ENCODE measurements around the gene CDK5RAP3. TPM values are rescaled to one million over a fixed set of nuclear protein-coding genes. Genes with fewer than 3 reads are reported as not detected.
A peak's percentile ranks its signal among the peaks of the same experiment; 100 is the strongest.
"Not testable (repeated sequence)": the region's sequence is repeated elsewhere in the genome, so short reads cannot be mapped to it uniquely, and the experiment has no call there.

Gene CDK5RAP3
- total RNA-seq, 4 donors from 2014 or later = 43.9 to 70.2 (median 58.4) TPM

DNA sequence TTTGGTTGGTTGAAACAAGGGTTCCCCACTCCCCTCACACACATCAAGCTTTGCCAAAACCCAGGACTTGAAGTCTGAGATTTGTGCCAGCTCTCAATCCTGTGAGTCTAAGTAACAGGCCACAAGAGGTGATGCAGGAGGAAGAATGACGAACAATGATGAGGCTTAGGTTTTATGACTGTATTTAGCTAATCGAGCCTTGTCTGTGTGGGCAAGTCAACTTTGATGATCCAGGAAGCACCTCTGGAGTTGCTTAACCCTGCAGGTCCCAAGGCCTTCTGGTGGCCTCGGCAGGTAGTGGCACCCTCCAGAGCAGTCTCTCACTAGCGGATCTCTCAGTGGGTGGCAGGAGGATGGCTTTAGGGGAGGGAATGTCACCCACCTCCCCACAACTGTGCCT, 28.7 kb downstream of the CDK5RAP3 start:
- H3K4me1 ChIP-seq = peaks cover 5 to 22% (median 19%) of the 10 kb centered on the region in 4 donors

DNA sequence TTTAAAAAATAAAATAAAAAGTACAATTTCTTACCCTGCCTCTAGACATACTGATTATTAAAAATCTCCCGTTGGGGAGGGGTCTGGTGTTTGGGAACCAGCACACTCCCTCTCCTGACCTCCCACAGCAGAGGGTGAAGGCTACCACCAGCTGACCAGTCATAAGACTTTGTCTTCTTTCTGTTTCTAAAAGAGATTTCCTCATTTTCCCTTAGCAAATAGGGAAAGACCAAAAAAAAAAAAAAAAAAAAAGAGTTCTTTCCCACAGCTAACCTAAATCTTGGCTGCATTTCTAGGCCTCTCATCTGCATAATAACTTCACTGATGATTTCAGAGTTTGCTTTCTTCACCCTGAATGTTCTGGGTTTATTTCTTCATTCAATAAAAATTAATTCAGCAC, 30.3 kb downstream of the CDK5RAP3 start:
- DNase-seq (ENCODE audit: extremely low spot score) = no peak
- Histone ChIP-seq H3K4me1 (peaks cover 5 to 22% (median 19%) of the 10 kb centered on the region in 4 donors), H3K4me3 (no peak overlapping the region), H3K9me3 (no peaks in the 10 kb centered on the region), H3K27ac (replicated peaks in 1 of 4) (no peak overlapping the region), H3K27me3 (peaks cover 0 to 36% (median 0%) of the 10 kb centered on the region in 4 donors), H3K36me3 (no peaks in the 10 kb centered on the region)
- intact Hi-C loops (cut with DNase I) = no loop called here
- TF ChIP-seq POLR2A (IDR thresholded peaks at IDR 0.05; ENCODE audit: low read depth) (no peak), EP300 (IDR thresholded peaks at IDR 0.05) (no peak), POLR2AphosphoS5 (IDR thresholded peaks at IDR 0.05) (no peak)
- TF ChIP-seq, protein P1, sequence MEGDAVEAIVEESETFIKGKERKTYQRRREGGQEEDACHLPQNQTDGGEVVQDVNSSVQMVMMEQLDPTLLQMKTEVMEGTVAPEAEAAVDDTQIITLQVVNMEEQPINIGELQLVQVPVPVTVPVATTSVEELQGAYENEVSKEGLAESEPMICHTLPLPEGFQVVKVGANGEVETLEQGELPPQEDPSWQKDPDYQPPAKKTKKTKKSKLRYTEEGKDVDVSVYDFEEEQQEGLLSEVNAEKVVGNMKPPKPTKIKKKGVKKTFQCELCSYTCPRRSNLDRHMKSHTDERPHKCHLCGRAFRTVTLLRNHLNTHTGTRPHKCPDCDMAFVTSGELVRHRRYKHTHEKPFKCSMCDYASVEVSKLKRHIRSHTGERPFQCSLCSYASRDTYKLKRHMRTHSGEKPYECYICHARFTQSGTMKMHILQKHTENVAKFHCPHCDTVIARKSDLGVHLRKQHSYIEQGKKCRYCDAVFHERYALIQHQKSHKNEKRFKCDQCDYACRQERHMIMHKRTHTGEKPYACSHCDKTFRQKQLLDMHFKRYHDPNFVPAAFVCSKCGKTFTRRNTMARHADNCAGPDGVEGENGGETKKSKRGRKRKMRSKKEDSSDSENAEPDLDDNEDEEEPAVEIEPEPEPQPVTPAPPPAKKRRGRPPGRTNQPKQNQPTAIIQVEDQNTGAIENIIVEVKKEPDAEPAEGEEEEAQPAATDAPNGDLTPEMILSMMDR (IDR thresholded peaks at IDR 0.05) = no peak
- WGBS = 72% methylated on average over 1 of the region's 1 CpG

More for the DNA sequence above, 28.7 kb downstream of the CDK5RAP3 start:
- H3K27me3 ChIP-seq = peaks cover 0 to 40% (median 0%) of the 10 kb centered on the region in 4 donors
- no peaks in the 10 kb centered on the region for H3K36me3 ChIP-seq
- no peak for DNase-seq (ENCODE audit: extremely low spot score)
- TF ChIP-seq POLR2AphosphoS5 (IDR thresholded peaks at IDR 0.05) = no peak
- no peak for TF ChIP-seq EP300 (IDR thresholded peaks at IDR 0.05)
- TF ChIP-seq, protein P1 (IDR thresholded peaks at IDR 0.05) = no peak
- TF ChIP-seq POLR2A (IDR thresholded peaks at IDR 0.05; ENCODE audit: low read depth) = no peak
- 63% methylated on average over 4 of the region's 4 CpGs for WGBS
- H3K27ac ChIP-seq (replicated peaks in 1 of 4) = no peak overlapping the region
- H3K9me3 ChIP-seq = no peaks in the 10 kb centered on the region
- H3K4me3 ChIP-seq = no peak overlapping the region
- intact Hi-C loops (cut with DNase I) = no loop called here

DNA sequence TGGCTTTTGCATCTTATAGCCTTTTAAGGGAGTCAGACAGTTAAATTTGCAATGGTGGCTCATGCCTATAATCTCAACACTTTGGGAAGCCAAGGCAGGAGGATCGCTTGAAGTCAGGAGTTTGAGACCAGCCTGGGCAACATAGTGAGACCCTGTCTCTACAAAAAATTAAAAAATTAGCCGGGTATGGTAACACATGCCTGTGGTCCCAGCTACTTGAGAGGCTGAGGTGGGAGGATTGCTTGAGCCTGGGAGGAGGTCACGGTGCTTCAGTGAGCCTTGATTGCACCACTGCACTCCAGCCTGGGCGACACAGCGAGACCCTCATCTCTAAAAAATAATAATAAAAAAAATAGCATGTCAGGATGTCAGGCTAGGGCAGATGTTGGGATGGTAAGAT, 30.7 kb downstream of the CDK5RAP3 start:
- H3K36me3 ChIP-seq; H3K9me3 ChIP-seq; H3K27ac ChIP-seq (replicated peaks in 1 of 4); DNase-seq (ENCODE audit: extremely low spot score); H3K4me3 ChIP-seq; intact Hi-C loops (cut with DNase I): not testable (repeated sequence)
- H3K4me1 ChIP-seq = peaks cover 5 to 22% (median 19%) of the 10 kb centered on the region in 4 donors
- H3K27me3 ChIP-seq = peaks cover 0 to 36% (median 0%) of the 10 kb centered on the region in 4 donors
- WGBS = 90% methylated on average over 5 of the region's 5 CpGs

DNA sequence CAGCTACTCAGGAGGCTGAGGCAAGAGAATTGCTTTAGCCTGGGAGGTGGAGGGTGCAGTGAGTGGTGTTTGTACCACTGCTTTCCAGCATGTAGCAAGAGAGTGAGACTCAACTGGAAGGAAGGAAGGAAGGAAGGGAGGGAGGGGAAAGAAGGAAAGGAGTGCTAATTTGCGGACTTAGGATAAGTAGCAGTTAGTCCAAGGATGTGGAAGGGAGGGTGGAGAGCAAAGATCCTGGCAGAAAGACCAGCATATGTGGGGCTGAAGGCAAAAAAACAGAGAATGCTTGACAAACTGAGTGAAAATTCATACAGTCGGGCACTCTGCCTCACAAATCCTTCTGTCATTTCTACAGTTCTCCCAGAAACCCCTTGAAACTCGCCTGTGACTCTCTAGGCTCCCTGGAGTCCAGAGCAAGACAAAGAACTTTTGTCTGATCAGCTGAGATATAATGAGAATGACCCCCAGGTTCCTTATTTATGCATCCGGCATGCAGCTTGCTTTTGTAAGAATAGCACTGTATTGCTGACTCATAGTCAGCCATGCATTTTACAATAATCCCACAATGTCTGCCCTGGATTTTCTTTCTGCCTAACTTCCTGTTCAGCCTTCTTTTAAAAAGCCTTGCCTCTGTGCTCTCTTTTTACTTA, 31.5 kb downstream of the CDK5RAP3 start:
- no peak for DNase-seq (ENCODE audit: extremely low spot score)
- no peaks in the 10 kb centered on the region for H3K9me3 ChIP-seq
- peak overlapping the region; percentile 29 to 61 (median 40) for H3K27ac ChIP-seq (replicated peaks in 1 of 4)
- WGBS = 50% methylated on average over 4 of the region's 4 CpGs
- no peak for TF ChIP-seq POLR2AphosphoS5 (IDR thresholded peaks at IDR 0.05)
- TF ChIP-seq POLR2A (IDR thresholded peaks at IDR 0.05; ENCODE audit: low read depth) = no peak
- no peak for TF ChIP-seq EP300 (IDR thresholded peaks at IDR 0.05)
- peaks cover 5 to 22% (median 19%) of the 10 kb centered on the region in 4 donors for H3K4me1 ChIP-seq
- H3K4me3 ChIP-seq = no peak overlapping the region
- intact Hi-C loops (cut with DNase I) = no loop called here
- H3K36me3 ChIP-seq = no peaks in the 10 kb centered on the region
- H3K27me3 ChIP-seq = peaks cover 0 to 34% (median 0%) of the 10 kb centered on the region in 4 donors

DNA sequence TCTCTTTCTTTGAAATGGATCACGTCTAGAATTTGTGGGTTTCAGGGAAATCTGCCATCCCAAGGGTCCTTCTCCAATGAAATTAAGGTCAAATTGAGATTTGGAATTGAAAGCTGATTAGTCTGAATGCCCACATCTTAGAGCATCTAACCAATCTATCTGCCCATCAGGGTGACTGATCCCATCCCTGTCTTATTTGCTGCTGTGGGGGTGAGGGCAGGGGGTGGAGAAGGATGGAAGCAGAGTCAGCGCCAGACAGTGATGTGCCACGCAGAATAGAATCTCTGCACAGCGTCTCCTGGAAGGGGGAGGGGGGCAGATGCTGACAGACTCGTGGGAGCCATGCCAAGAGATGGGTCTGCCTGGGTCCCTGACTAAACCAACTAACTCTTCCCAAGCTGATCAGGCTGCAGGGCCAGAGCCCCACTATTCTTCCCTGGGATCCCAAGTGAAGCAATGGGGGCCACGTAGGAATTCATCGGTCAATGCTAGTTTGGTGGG, 32.1 kb downstream of the CDK5RAP3 start:
- Histone ChIP-seq H3K9me3 (no peaks in the 10 kb centered on the region), H3K4me1 (peaks cover 5 to 22% (median 19%) of the 10 kb centered on the region in 4 donors), H3K27me3 (peaks cover 0 to 34% (median 0%) of the 10 kb centered on the region in 4 donors), H3K36me3 (no peaks in the 10 kb centered on the region), H3K4me3 (no peak overlapping the region), H3K27ac (replicated peaks in 1 of 4) (peak overlapping the region in 3 of 4 donors; percentile 29 to 61 (median 32))
- TF ChIP-seq, protein P1 (IDR thresholded peaks at IDR 0.05) = no peak
- TF ChIP-seq POLR2A (IDR thresholded peaks at IDR 0.05; ENCODE audit: low read depth) = no peak
- no peak for TF ChIP-seq POLR2AphosphoS5 (IDR thresholded peaks at IDR 0.05)
- TF ChIP-seq EP300 (IDR thresholded peaks at IDR 0.05) = no peak
- intact Hi-C loops (cut with DNase I) = no loop called here
- WGBS = 55% methylated on average over 7 of the region's 7 CpGs
- DNase-seq (ENCODE audit: extremely low spot score) = no peak
